ENCODE results near the gene RECQL5. TPM values are rescaled to one million over a fixed set of nuclear protein-coding genes. Genes with fewer than 3 reads are reported as not detected.
"Not testable (repeated sequence)": the region's sequence is repeated elsewhere in the genome, so short reads cannot be mapped to it uniquely, and the experiment has no call there.

The RECQL5 gene
- total and polyA plus RNA-seq, 12 donors, result 11.2 to 188 (median 32.9) TPM

GRCh38 chr17:75595920-75596313 is 71.0 kb downstream of the RECQL5 start:
- no peaks in the 10 kb centered on the region for H3K9me3 ChIP-seq (replicated peaks in 1 of 3)
- no peaks in the 10 kb centered on the region for H3K27me3 ChIP-seq
- intact Hi-C loops (cut with DNase I), result no loop called here
- H3K36me3 ChIP-seq (replicated peaks in 1 of 2), result no peaks in the 10 kb centered on the region
- no peak for TF ChIP-seq POLR2A (IDR thresholded peaks at IDR 0.05)
- TF ChIP-seq, protein P1, sequence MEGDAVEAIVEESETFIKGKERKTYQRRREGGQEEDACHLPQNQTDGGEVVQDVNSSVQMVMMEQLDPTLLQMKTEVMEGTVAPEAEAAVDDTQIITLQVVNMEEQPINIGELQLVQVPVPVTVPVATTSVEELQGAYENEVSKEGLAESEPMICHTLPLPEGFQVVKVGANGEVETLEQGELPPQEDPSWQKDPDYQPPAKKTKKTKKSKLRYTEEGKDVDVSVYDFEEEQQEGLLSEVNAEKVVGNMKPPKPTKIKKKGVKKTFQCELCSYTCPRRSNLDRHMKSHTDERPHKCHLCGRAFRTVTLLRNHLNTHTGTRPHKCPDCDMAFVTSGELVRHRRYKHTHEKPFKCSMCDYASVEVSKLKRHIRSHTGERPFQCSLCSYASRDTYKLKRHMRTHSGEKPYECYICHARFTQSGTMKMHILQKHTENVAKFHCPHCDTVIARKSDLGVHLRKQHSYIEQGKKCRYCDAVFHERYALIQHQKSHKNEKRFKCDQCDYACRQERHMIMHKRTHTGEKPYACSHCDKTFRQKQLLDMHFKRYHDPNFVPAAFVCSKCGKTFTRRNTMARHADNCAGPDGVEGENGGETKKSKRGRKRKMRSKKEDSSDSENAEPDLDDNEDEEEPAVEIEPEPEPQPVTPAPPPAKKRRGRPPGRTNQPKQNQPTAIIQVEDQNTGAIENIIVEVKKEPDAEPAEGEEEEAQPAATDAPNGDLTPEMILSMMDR (IDR thresholded peaks at IDR 0.05), result no peak
- no peak overlapping the region for H3K27ac ChIP-seq
- 67 to 87% (median 71%) methylated on average over 3 to 6 of the region's 6 CpGs for WGBS, 4 donors
- no peak for DNase-seq
- no peak overlapping the region for H3K4me3 ChIP-seq
- no peaks in the 10 kb centered on the region for H3K4me1 ChIP-seq (replicated peaks in 1 of 2)

- Histone ChIP-seq H3K27me3 (no peaks in the 10 kb centered on the region), H3K9me3 (replicated peaks in 1 of 3) (no peaks in the 10 kb centered on the region), H3K4me1 (replicated peaks in 1 of 2) (no peaks in the 10 kb centered on the region), H3K4me3 (no peak overlapping the region), H3K27ac (no peak overlapping the region), H3K36me3 (replicated peaks in 1 of 2) (no peaks in the 10 kb centered on the region)
- intact Hi-C loops (cut with DNase I), result no loop called here
- TF ChIP-seq POLR2A (IDR thresholded peaks at IDR 0.05), result no peak
- TF ChIP-seq, protein P1 (IDR thresholded peaks at IDR 0.05), result no peak
- DNase-seq, result no peak
- 42 to 76% (median 45%) methylated on average over 2 to 13 of the region's 13 CpGs for WGBS, 4 donors
Measured at GRCh38 chr17:75595284-75595919, 71.6 kb downstream of the RECQL5 start.

GRCh38 chr17:75594499-75595283 is 72.3 kb downstream of the RECQL5 start:
- no peak for TF ChIP-seq POLR2A (IDR thresholded peaks at IDR 0.05)
- TF ChIP-seq, protein P1 (IDR thresholded peaks at IDR 0.05), result no peak
- intact Hi-C loops (cut with DNase I), result no loop called here
- Histone ChIP-seq H3K4me1 (replicated peaks in 1 of 2) (peaks cover 0 to 4% of the 10 kb centered on the region in 2 donors), H3K4me3 (no peak overlapping the region), H3K27ac (no peak overlapping the region), H3K36me3 (replicated peaks in 1 of 2) (no peaks in the 10 kb centered on the region), H3K9me3 (replicated peaks in 1 of 3) (no peaks in the 10 kb centered on the region), H3K27me3 (no peaks in the 10 kb centered on the region)
- DNase-seq, result no peak
- WGBS, 4 donors, result 63 to 71% (median 66%) methylated on average over 8 to 28 of the region's 28 CpGs

DNA sequence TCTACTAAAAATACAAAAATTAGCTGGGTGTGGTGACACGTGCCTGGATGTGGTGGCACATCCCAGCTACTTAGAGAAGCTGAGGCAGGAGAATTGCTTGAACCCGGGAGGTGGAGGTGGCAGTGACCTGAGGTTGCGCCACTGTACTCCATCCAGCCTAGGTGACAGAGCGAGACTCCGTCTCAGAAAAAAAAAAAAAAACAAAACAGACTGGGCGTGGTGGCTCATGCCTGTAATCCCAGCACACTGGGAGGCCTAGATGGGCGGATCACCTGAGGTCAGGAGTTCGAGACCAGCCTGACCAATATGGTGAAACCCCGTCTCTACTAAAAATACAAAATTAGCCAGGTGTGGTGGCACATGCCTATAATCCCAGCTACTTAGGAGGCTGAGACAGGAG is 73.5 kb downstream of the RECQL5 start:
- H3K9me3 ChIP-seq (replicated peaks in 1 of 3); intact Hi-C loops (cut with DNase I); H3K27ac ChIP-seq; H3K36me3 ChIP-seq (replicated peaks in 1 of 2); H3K4me1 ChIP-seq (replicated peaks in 1 of 2); DNase-seq; H3K4me3 ChIP-seq; H3K27me3 ChIP-seq: not testable (repeated sequence)
- 80 to 92% (median 82%) methylated on average over 9 of the region's 9 CpGs for WGBS, 4 donors
